Body of pancreas (tissue), 4 donors: ENCODE results near the gene SERPINB4. TPM values are rescaled to one million over a fixed set of nuclear protein-coding genes. Genes with fewer than 3 reads are reported as not detected.

Experiments
- ATAC-seq: fragments of 150-250 bp; one replicate; pipeline ENCODE4 v1.9.1; 2016
- DNase-seq, 4 donors: peaks; one replicate each; pipeline ENCODE4 v3.0.0-alpha.2; 2019
- H3K27ac ChIP-seq, 4 donors: fragments of 200-600 bp; sonication (generic); 1 replicate in 3 of 4; 2 replicates in 1 of 4; pipeline versions ENCODE4 v1.5.1 to v1.6.1; 2016 to 2019; ENCODE audit warnings: mild to moderate bottlenecking in 1 of 4, mixed read lengths in 1 of 4, moderate library complexity in 1 of 4
- H3K27me3 ChIP-seq, 2 donors: fragments of 200-600 bp; sonication (generic); one replicate each; pipeline ENCODE4 v1.6.0; 2016; ENCODE audit warnings: mild to moderate bottlenecking in 1 of 2
- H3K36me3 ChIP-seq, 2 donors: fragments of 200-600 bp; sonication (generic); replicated peaks in 1 of 2; 2 replicates each; pipeline ENCODE4 v1.5.1; 2016; ENCODE audit warnings: low read depth in 2 of 2; ENCODE audit not compliant: insufficient read depth in 1 of 2
- H3K4me1 ChIP-seq: fragments of 200-600 bp; sonication (generic); one replicate; pipeline ENCODE4 v1.6.0; 2016
- H3K4me3 ChIP-seq, 2 donors: fragments of 200-600 bp; sonication (generic); 1 replicate in 1 of 2; 2 replicates in 1 of 2; pipeline ENCODE4 v1.5.1; 2016 to 2019
- H3K9me3 ChIP-seq, 3 donors: fragments of 200-600 bp; sonication (generic); 1 replicate in 2 of 3; 2 replicates in 1 of 3; pipeline ENCODE4 v1.5.1; 2016
- POLR2A ChIP-seq, 3 donors: fragments of 450-650 bp; IDR thresholded peaks; one replicate each; pipeline ENCODE4 v1.6.1; 2016; ENCODE audit warnings: antibody characterized with exemption in 3 of 3, mild to moderate bottlenecking in 2 of 3
- WGBS, 2 donors: methylation state at CpG; one replicate each; pipeline ENCODE4 v1.1.5; 2017; 5-methylcytosine and 5-hydroxymethylcytosine counted together
- intact Hi-C: fragments of 100-400 bp; cut with DNase I; formaldehyde crosslinking; loops from one replicate; pipeline ENCODE4 v1.15.1; 2023
- total RNA-seq, 2 donors: library from RNA; depleted of rRNA; stranded (reverse); fragments of >200 nt; gene quantifications; one replicate each; pipeline ENCODE4 v1.1.0, GENCODE V29; 2016
- TF ChIP-seq, protein P1 (sequence below), 7 experiments: fragments of 450-650 bp in 4 of 7; fragments of 200-600 bp in 3 of 7; sonication (generic) in 3 of 7; IDR thresholded peaks; one replicate each; pipeline ENCODE4 v1.5.1; 2016 to 2019; ENCODE audit warnings: antibody characterized with exemption in 7 of 7

SERPINB4 gene
- total RNA-seq, 2 donors from 2014 or later, result not detected

DNA sequence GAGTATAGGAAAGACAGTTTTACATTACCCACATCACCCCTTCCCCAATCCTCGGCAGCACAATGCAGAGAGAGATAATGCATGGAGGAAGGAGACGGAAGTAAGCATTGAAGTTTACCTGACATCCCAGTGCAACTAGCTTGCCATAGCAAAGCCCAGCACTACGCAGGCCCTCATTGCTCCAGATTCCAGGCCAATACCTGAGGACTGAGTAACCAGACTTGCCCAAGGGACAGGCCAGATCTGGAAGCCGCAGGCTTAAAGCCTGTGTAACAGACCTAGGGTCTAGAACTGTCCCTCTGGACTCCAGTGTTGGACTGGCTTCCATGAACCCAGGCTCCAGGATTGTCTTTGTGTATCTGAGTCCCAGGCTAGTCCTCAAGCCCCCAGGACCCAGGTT lies 17.6 kb downstream of the SERPINB4 start:
- ATAC-seq (no peak), DNase-seq (no peak)
- Histone ChIP-seq H3K4me1 (no peaks in the 10 kb centered on the region), H3K36me3 (no peaks in the 10 kb centered on the region), H3K9me3 (peaks cover 0 to 25% (median 0%) of the 10 kb centered on the region in 3 donors), H3K4me3 (no peak overlapping the region), H3K27me3 (no peaks in the 10 kb centered on the region), H3K27ac (no peak overlapping the region)
- 41 to 53% methylated on average over 4 of the region's 4 CpGs for WGBS, 2 donors
- intact Hi-C loops, result no loop called here
- no peak for TF ChIP-seq POLR2A (IDR thresholded peaks at IDR 0.05)
- TF ChIP-seq, protein P1, sequence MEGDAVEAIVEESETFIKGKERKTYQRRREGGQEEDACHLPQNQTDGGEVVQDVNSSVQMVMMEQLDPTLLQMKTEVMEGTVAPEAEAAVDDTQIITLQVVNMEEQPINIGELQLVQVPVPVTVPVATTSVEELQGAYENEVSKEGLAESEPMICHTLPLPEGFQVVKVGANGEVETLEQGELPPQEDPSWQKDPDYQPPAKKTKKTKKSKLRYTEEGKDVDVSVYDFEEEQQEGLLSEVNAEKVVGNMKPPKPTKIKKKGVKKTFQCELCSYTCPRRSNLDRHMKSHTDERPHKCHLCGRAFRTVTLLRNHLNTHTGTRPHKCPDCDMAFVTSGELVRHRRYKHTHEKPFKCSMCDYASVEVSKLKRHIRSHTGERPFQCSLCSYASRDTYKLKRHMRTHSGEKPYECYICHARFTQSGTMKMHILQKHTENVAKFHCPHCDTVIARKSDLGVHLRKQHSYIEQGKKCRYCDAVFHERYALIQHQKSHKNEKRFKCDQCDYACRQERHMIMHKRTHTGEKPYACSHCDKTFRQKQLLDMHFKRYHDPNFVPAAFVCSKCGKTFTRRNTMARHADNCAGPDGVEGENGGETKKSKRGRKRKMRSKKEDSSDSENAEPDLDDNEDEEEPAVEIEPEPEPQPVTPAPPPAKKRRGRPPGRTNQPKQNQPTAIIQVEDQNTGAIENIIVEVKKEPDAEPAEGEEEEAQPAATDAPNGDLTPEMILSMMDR (IDR thresholded peaks at IDR 0.05), result no peak

DNA sequence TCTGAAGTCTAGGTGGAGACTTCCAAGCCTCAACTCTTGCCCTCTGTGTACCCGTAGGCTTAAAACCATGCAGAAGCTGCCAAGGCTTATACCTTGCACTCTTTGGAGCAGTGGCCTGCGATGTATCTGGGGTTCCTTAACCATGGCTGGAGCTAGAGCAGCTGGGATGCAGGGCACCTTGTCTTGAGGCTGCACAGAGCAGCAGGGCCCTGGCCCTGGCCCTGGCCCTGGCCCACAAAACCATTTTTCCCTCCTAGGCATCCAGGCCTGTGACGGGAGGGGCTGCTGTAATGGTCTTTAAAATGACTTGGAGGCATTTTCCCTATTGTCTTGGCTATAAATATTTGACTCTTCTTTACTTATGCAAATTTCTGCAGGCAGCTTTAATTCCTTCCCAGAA lies 19.2 kb downstream of the SERPINB4 start:
- Histone ChIP-seq H3K36me3 (no peaks in the 10 kb centered on the region), H3K27ac (no peak overlapping the region), H3K9me3 (peaks cover 0 to 25% (median 0%) of the 10 kb centered on the region in 3 donors), H3K27me3 (no peaks in the 10 kb centered on the region), H3K4me1 (no peaks in the 10 kb centered on the region), H3K4me3 (no peak overlapping the region)
- TF ChIP-seq POLR2A (IDR thresholded peaks at IDR 0.05), result no peak
- TF ChIP-seq, protein P1 (IDR thresholded peaks at IDR 0.05), result no peak
- WGBS, 2 donors, result 69 to 84% methylated on average over 3 of the region's 3 CpGs
- intact Hi-C loops, result no loop called here
- no peak for ATAC-seq
- no peak for DNase-seq

DNA sequence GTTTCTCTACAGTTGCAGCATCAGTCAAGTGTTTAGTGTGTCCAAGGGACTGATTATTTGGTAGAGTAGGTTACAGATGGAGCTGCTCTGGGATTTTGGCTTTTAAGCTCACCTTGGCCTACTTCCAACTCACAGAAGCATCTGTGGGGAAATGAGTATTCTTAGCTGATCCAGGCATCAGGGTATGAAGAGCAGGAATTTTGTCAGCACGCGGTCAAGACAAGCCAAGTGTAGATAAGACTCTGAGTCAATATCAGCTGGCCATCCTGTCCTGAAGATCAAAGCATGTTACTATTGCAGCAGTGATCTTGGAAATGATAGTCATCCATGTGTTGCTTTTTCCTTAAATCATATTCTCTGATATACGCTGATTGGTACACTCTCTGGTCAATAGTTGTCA lies 24.4 kb downstream of the SERPINB4 start:
- WGBS, 2 donors, result 72 to 76% methylated on average over 3 of the region's 3 CpGs
- no peaks in the 10 kb centered on the region for H3K27me3 ChIP-seq
- H3K4me1 ChIP-seq, result no peaks in the 10 kb centered on the region
- TF ChIP-seq, protein P1 (IDR thresholded peaks at IDR 0.05), result no peak
- TF ChIP-seq POLR2A (IDR thresholded peaks at IDR 0.05), result no peak
- H3K4me3 ChIP-seq, result no peak overlapping the region
- no peak overlapping the region for H3K27ac ChIP-seq
- intact Hi-C loops, result no loop called here
- no peak for ATAC-seq
- DNase-seq, result no peak
- no peaks in the 10 kb centered on the region for H3K36me3 ChIP-seq
- H3K9me3 ChIP-seq, result peaks cover 0 to 7% (median 0%) of the 10 kb centered on the region in 3 donors

DNA sequence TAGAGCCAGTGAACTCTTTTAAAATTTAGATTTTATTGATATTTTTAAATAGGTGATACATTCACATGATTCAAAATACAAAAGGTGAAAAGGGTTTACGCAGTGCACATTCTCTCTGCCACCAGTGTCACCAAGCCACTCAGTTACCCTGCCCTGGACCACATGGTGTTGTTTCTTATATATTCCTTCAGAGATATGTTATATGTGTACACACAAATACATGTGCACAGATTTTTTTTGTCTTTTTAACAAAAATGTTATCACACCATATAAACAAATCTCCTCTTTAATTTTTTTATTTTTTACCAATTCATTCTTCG lies 26.2 kb downstream of the SERPINB4 start:
- DNase-seq (no peak), ATAC-seq (no peak)
- Histone ChIP-seq H3K4me1 (no peaks in the 10 kb centered on the region), H3K4me3 (no peak overlapping the region), H3K27me3 (no peaks in the 10 kb centered on the region), H3K9me3 (no peaks in the 10 kb centered on the region), H3K36me3 (no peaks in the 10 kb centered on the region), H3K27ac (no peak overlapping the region)
- intact Hi-C loops, result no loop called here
- WGBS, 2 donors, result 89 to 91% methylated on average over 2 of the region's 2 CpGs
- TF ChIP-seq, protein P1 (IDR thresholded peaks at IDR 0.05), result no peak
- no peak for TF ChIP-seq POLR2A (IDR thresholded peaks at IDR 0.05)

DNA sequence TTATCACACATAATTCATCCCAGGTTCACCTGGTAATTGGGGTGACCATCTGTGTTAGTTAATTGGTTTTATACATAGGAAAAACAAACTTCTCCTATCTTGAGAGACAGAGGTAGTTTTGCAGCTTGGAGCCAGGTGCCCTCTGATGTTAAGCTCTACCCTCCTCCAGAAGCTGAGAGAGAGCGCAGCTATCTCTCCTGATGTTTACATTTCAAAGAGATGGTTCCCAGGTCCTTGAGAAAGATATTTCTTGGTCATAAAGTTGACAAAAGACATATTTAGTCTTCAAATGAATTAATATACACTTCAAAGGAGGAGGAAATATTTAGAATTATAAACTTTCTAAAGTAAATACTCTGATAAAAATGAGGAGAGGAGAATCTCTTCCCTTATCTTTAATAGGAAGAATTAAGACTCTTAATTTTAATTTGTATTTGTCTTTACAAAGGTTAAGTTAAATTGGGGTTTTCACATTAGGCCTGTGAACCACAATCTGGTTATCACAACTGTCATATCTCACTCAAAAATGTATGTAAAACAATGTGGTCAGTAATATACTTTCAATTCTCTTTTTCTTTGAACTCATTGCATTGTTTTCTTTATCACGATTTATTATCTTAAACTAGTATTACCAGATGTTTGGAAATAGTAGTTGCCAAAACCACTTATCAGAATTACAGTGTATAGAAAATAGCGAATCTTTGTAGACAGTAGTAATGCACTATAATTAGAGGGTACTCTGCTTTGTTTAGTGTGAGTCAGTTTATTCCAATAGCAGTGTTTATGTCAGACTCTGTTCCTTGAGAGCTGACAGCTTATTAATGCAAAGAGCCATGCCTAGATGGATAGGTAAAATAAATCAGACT lies 26.8 kb downstream of the SERPINB4 start:
- 16 to 18% methylated on average over 3 of the region's 3 CpGs for WGBS, 2 donors
- DNase-seq (no peak), ATAC-seq (no peak)
- Histone ChIP-seq H3K36me3 (no peaks in the 10 kb centered on the region), H3K4me3 (no peak overlapping the region), H3K27ac (no peak overlapping the region), H3K27me3 (no peaks in the 10 kb centered on the region), H3K9me3 (no peaks in the 10 kb centered on the region), H3K4me1 (no peaks in the 10 kb centered on the region)
- intact Hi-C loops, result no loop called here
- TF ChIP-seq POLR2A (IDR thresholded peaks at IDR 0.05), result no peak
- TF ChIP-seq, protein P1 (IDR thresholded peaks at IDR 0.05), result no peak
